K562 (cell line): ENCODE data around the gene COL21A1. TPM values are rescaled to one million over a fixed set of nuclear protein-coding genes. Genes with fewer than 3 reads are reported as not detected.

Experiments
- POLR3G ChIP-seq: IDR thresholded peaks from 2 replicates; pipeline ENCODE4 v1.6.1; 2011; ENCODE audit not compliant: insufficient read length, insufficient replicate concordance; ENCODE audit errors: extremely low read depth
- polyA plus RNA-seq, 8 experiments: library from polyadenylated mRNA; depleted of rRNA in 4 of 8; stranded (reverse) in 5 of 8; unstranded in 3 of 8; fragments of >200 nt; fragmentation: Nextera tagmentation in 2 of 8; fragmentation: Illumina TruSeq in 1 of 8; extraction: Ambion mirVana in 2 of 8; extraction: Trizol in 1 of 8; gene quantifications; 2 replicates each; pipeline versions ENCODE4 v1.2.1 to v1.2.3, GENCODE V29; 2011 to 2014; ENCODE audit warnings: inconsistent platforms in 1 of 8, missing spikeins in 1 of 8
- total RNA-seq, 7 experiments: library from RNA; depleted of rRNA in 6 of 7; stranded (reverse); fragments of >200 nt in 6 of 7; fragmentation: Illumina TruSeq in 2 of 7; extraction: Trizol in 2 of 7; gene quantifications; 2 replicates each; pipeline versions ENCODE4 v1.2.1 to v1.2.3, GENCODE V29; 2011 to 2021; ENCODE audit warnings: low replicate concordance in 1 of 7
- TF ChIP-seq, protein P1 (sequence below), 2 experiments: fragments of 450-650 bp in 1 of 2; sonication (generic) in 1 of 2; formaldehyde crosslinking in 1 of 2; IDR thresholded peaks; 2 replicates each; pipeline versions ENCODE4 v1.7.1 to v1.9.0; 2016 to 2022; ENCODE audit warnings: inconsistent platforms in 1 of 2, mild to moderate bottlenecking in 1 of 2, missing genetic modification reagents in 1 of 2

The COL21A1 gene
- total and polyA plus RNA-seq, 9 of the 15 experiments (the other 6 are each of a cell fraction or from before 2014, with no cell fraction given), result 0.03 to 0.76 (median 0.25) TPM

DNA sequence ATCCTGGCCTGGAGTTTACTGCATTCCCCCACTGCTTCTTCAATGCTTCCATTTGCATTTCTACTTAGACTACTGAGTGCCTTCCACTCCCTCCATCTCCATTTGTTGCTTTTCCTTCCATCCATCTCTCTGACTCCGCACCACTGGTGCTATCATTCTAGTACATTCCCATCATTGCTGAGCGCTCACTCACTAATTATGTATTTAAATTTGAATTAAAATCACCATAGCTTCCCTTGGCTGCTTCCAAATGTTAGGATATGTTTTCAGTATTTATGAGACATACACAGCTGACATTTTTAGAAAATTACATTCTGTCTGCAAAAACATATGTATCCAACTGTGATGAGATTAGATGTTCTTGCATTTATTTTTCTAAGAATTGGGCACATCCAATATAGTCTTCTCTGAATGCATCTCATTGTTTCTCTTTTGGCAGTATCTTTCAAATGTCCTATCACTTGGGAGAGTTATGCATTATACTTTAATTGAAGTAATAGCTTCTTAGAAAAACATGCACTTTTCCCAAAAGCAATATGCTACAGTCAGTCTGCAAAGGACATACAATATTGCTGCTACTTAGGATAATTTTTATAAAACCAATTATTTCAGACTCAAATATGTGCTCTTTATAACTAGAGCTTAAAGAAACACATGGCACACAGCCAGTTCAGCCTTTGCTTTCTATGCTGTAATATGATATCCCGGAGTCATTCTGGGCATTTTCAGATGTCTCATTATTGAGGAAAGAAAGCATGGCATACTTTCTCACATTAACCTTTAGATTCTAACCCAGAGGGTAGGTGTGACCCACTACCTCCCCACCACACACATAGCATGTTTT lies 12.1 kb upstream of the COL21A1 start (continued):
- TF ChIP-seq, protein P1, sequence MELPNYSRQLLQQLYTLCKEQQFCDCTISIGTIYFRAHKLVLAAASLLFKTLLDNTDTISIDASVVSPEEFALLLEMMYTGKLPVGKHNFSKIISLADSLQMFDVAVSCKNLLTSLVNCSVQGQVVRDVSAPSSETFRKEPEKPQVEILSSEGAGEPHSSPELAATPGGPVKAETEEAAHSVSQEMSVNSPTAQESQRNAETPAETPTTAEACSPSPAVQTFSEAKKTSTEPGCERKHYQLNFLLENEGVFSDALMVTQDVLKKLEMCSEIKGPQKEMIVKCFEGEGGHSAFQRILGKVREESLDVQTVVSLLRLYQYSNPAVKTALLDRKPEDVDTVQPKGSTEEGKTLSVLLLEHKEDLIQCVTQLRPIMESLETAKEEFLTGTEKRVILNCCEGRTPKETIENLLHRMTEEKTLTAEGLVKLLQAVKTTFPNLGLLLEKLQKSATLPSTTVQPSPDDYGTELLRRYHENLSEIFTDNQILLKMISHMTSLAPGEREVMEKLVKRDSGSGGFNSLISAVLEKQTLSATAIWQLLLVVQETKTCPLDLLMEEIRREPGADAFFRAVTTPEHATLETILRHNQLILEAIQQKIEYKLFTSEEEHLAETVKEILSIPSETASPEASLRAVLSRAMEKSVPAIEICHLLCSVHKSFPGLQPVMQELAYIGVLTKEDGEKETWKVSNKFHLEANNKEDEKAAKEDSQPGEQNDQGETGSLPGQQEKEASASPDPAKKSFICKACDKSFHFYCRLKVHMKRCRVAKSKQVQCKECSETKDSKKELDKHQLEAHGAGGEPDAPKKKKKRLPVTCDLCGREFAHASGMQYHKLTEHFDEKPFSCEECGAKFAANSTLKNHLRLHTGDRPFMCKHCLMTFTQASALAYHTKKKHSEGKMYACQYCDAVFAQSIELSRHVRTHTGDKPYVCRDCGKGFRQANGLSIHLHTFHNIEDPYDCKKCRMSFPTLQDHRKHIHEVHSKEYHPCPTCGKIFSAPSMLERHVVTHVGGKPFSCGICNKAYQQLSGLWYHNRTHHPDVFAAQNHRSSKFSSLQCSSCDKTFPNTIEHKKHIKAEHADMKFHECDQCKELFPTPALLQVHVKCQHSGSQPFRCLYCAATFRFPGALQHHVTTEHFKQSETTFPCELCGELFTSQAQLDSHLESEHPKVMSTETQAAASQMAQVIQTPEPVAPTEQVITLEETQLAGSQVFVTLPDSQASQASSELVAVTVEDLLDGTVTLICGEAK (IDR thresholded peaks at IDR 0.05), result no peak
- TF ChIP-seq, protein P1 (CRISPR knock-in tag; IDR thresholded peaks at IDR 0.05), result no peak
- no peak for TF ChIP-seq POLR3G
- TF ChIP-seq, all 486 proteins: peak for 0
